Retina (tissue), 1 donor: ENCODE data around the gene GPR3.
A peak's percentile ranks its signal among the peaks of the same experiment; 100 is the strongest.

Experiments used
- DNase-seq: peaks from one replicate; pipeline ENCODE4 v3.0.0-alpha.2; 2016

Gene GPR3

GRCh38 chr1:27392096-27392777 is at the start of gene GPR3:
Gene GPR3, plus strand, starts transcription at chr1:27392622. Its CDS starts 1,177 bp downstream, at chr1:27393799.
- peak; percentile 91 for DNase-seq

- no peak for DNase-seq
These were observed 49.4 kb upstream of the GPR3 start for GRCh38 chr1:27342778-27343638.

- no peak for DNase-seq
These were observed 48.8 kb upstream of the GPR3 start for GRCh38 chr1:27343639-27344025.

GRCh38 chr1:27345272-27345671 is 47.1 kb upstream of the GPR3 start:
- DNase-seq: no peak

- no peak for DNase-seq
These were observed 46.1 kb upstream of the GPR3 start for GRCh38 chr1:27346357-27346756.

GRCh38 chr1:27346991-27347624 is 45.3 kb upstream of the GPR3 start:
- DNase-seq: no peak

- peak; percentile 73 for DNase-seq
These were observed 43.3 kb upstream of the GPR3 start for GRCh38 chr1:27348861-27349783.

GRCh38 chr1:27349784-27350662 is 42.4 kb upstream of the GPR3 start:
- DNase-seq: peak; percentile 74

- peak; percentile 74 for DNase-seq
These were observed 41.5 kb upstream of the GPR3 start for GRCh38 chr1:27350663-27351540.

GRCh38 chr1:27351541-27352107 is 40.8 kb upstream of the GPR3 start:
- no peak for DNase-seq

- DNase-seq: no peak
These were observed 39.3 kb upstream of the GPR3 start for GRCh38 chr1:27353166-27353565.

- DNase-seq: no peak
These were observed 38.8 kb upstream of the GPR3 start for GRCh38 chr1:27353629-27354028.

GRCh38 chr1:27355683-27356082 is 36.7 kb upstream of the GPR3 start:
- no peak for DNase-seq

GRCh38 chr1:27356277-27356618 is 36.2 kb upstream of the GPR3 start:
- DNase-seq: no peak

GRCh38 chr1:27356619-27357280 is 35.7 kb upstream of the GPR3 start:
- DNase-seq: no peak

GRCh38 chr1:27357281-27358037 is 35.0 kb upstream of the GPR3 start:
- peak; percentile 94 for DNase-seq

GRCh38 chr1:27358038-27358927 is 34.1 kb upstream of the GPR3 start:
- DNase-seq: no peak

- DNase-seq: no peak
These were observed 33.5 kb upstream of the GPR3 start for GRCh38 chr1:27358928-27359313.
